ENCODE measurements around the gene STAC3.
"Not testable (repeated sequence)": the region's sequence is repeated elsewhere in the genome, so short reads cannot be mapped to it uniquely, and the experiment has no call there.

The STAC3 gene

DNA sequence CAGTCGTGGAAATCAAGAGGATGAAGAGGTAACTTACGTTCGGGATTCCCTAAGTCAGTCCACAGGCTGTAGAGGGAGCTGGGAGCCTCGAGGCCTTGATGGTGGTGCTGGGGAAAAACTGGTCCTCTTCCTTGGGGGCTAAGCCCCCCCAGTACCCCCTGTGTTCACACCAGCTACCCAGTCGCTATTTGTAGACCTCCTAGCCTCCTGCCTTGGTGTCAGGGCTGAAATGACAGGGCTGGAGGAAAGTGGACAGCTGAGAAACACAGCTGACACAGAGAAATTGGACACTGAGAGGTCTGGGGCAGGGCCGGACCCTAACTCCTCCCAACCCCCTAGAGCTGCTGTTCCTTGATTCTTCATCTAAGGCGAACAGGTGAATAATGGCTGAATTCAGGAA is at the start of gene STAC3:
STAC3 (minus strand) TSS at position 232 of the 400 bp plus-strand sequence. CDS start 1,551 bp downstream, outside the sequence.
- DNase-seq (ENCODE audit: low spot score), result no peak

DNA sequence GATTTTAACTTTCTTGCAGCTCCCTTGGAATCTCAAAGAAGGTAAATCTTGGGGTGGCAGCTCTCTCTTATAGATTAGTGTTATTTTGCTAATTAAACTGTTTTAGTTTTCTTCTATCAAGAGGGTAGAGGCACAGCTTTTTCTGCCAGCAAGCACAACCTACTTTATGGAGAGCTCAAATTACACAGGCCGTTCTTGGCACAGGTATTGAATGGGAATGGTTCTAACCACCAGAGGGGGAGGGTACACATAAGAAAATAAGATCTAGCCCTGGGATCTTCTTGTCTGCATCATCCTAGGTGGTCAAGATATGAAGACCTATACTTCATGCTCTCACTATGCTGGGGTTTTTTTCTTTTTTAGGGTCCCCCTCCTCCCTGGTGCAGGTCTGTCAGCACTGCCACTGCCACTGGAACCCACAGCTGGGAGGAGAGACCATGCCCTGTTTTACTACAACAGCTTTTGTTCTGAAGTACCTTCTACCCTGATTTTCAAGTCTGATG is 48.6 kb upstream of the STAC3 start:
- no peak for DNase-seq (ENCODE audit: low spot score)

DNA sequence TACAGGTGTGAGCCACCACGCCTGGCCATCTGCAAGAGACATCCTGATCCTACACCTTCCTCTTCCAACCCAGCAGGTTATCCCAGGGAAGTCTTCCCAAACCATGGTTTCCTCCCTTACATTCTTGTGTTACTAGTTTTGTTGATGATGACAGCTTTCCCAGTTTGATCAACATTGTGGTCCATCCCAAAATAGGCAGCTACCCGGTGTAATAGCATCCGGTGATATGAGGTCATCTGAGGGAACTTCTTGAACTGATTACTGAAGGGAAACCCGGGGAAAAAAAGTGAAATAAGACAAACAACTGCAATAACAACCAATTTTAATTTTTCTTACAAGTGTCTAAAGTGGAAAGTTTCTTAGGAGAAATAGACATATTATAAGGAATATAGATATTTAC is 45.3 kb upstream of the STAC3 start:
- no peak for DNase-seq (ENCODE audit: low spot score)

DNA sequence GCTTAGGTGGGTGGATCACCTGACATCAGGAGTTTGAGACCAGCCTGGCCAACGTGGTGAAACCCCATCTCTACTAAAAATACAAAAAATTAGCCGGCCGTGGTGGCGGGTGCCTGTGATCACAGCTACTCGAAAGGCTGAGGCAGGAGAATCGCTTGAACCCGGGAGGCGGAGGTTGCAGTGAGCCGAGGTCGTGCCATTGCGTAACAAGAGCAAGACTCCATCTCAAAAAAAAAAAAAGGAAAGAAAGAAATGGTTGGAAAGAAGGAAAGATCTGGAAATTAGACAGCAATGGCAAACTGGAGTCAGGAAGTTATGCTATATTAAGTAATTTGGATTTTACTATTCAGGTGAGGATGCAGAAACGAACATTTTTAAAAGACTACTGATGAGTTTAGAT is 31.1 kb upstream of the STAC3 start:
- not testable (repeated sequence) for DNase-seq (ENCODE audit: low spot score)

DNA sequence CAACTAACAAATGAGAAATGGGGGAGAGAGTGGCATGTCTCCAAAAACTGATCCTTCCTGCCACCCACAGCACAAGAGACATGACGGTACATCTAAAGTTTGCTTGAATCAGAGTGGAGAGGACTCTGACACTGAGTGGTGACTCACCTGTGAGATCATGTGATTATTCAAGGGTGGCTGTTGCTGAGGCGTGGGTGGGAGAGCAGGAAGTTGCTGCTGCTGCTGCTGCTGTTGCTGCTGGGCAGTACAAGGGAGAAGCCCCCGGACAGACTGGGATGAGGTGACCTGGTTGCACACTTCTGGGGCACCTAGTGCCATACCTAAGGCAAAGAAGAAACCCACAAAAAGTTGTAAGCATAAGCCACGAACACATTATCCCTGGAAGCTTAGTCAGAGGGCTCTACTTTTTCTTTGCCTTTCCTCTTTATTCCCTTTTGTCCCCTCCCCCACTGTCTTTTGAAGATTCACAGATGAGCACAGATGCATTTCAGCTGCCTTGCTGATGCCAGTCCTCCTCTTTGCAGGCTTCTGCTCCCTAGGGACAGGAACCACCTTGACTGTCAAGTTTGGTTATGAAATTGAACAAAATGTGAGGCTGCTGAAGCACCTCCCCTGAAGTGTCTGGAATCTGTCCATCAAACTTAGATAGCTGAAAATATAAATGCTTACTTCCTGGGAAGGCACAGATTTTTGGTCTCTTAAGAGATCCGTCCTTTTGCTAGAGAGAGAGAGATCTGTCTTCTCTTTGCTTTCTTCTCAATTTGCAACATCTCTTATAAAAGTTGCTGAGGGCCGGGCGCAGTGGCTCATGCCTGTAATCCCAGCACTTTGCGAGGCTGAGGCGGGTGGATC is 29.4 kb upstream of the STAC3 start:
- peak; percentile 98 for DNase-seq (ENCODE audit: low spot score)

DNA sequence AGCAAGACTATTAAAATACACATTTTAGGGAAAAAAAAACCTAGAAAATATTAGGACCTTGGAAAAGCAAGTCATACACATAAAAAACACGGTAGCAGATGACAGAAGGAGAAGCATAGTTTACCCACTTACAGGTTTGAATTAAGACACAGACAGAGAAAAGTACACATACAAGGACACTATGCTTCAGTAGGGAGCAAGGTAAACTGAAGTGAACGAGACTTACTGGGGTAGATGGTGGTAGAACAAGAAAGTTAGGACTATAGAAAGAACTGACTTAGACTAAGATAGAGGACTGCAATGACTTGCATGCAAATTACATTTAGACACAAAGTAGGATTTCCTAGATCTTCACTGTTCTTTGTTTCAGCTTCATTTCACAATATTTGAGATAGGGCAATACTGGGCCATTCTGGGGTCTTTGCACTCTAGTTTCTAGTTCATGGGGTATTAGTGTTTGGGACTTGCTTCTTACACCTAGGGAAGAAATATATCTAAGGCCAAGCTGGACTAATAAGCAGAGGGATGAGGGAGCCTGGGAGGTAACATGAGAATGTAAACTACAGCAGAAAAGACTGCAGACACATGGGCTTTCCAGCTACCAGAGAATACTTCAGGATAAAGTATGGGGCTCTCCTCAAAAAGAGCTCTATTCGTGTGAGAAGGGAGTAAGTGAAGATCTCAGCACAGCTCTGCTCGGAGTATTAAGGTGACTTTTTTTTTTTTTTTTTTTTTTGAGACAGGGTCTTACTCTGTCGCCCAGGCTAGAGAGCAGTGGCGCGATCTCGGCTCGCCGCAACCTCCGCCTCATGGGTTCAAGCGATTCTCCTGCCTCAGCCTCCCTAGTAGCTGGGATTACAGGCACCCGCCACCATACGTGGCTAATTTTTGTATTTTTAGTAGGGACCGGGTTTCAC is 27.7 kb upstream of the STAC3 start:
- no peak for DNase-seq (ENCODE audit: low spot score)

DNA sequence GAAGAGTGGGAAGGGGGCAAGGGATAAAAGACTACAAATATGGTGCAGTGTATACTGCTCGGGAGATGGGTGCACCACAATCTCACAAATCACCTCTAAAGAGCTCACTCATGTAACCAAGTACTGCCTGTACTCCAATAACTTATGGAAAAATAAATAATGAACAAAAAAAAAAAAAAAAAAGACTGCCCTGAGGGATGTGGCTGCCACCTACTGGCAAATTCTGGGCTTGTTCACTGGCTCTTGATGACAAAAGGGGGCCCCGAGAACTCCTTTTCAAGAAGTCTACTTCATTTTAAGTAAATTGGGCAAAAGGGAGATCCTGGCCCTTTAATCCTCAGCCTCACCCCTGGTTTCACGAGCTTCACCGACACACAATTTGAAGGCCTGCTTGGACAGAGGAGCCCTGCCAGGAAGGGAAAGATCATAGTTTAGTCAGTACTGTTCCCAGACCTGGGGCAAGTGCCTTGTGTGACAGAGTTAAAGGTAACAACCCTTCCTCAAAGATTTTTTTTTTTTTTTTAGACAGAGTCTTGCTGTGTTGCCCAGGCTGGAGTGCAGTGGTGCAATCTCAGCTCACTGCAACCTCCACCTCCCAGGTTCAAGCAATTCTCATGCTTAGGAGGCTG is 26.1 kb upstream of the STAC3 start:
- peak; percentile 60 for DNase-seq (ENCODE audit: low spot score)

DNA sequence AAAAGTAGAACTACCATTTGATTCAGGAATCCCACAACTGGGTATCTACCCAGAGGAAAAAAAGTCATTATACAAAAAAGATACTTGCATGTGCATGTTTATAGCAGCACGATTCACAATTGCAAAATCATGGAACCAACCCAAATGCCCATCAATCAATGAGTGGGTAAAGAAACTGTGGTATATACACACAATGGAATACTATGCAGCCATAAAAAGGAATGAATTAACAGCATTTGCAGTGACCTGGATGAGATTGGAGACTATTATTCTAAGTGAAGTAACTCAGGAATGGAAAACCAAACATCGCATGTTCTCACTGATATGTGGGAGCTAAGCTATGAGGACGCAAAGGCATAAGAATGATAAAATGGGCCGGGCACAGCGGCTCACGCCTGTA is 25.2 kb upstream of the STAC3 start:
- DNase-seq (ENCODE audit: low spot score), result not testable (repeated sequence)

DNA sequence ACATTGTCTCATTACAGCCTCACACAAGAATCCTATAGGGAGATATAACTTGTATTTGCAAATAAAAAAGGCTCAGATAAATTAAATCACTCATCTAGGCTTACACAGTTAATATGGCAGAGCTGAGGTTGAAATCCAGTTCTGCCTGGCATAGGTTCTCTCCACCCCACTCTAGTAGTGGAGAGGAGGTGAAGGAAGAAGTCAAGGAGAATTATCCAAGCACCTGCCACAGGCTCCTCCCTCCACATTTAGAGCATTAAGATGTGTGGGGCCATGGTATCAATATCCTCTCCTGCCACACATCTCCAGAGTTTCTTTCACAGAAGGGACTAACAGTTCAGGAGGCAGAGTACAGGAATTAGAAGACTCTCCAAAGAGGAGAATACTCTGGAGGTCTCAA is 22.5 kb upstream of the STAC3 start:
- no peak for DNase-seq (ENCODE audit: low spot score)

DNA sequence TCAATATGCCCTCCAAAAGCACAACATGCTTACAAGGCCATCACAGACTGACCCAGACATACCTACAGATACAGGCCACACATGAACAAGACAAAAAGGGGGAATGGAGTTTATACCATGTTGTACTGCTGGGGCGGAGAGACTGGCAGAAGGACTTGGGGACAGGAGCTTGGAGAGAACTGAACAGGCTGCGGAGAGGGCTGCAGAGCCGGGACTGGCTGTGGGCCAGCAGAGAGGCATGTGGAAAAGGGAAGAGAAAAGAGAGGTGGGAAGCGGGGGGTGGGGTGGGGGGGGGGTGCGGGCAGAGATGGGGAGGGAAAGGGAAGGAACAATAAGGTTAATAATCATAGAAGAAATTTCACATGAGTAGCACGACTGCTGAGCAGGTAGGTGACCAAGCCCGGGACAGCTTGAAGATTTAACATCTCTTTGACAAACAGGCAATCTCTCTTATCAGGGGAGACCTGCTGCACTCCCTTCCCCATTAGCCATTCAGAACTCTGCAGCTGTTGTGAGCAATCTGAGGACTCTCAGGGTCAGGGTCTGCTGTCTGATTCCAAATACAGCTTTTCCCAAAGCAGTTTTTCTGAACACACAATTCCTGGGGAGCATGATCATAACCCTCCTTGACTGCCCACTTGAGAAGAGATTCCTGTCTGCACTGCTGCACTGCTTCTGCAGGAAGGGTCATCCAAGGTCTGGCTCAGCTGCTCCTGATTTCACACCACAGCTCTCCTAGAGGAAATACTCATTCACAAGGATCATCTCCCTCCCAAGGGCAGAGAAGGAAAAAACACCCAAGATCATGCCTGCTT is 21.6 kb upstream of the STAC3 start:
- DNase-seq (ENCODE audit: low spot score), result no peak

DNA sequence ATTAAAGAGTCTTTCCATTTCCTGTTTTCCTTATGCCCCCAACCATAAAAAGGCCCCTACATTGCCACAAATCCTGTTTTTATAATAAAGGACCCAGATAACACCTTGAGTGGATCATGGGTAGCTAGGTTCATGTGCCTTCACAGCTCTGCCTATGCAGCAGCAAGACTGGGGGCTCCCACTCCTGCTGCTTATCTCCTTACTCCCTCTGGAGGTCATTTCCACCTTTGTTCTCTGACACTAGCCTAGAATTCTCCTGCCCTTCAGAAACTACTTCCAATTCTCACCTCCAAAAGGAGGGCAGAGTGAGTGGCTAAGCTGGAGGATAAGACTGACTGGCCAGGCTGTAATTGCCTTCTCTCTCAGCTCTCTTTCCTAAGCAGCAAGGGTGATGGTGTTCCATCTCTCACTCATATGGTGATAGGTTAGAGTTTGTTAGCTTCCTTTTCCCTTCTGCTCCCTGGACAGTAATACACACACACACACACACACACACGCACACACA is 20.0 kb upstream of the STAC3 start:
- peak; percentile 21 for DNase-seq (ENCODE audit: low spot score)

DNA sequence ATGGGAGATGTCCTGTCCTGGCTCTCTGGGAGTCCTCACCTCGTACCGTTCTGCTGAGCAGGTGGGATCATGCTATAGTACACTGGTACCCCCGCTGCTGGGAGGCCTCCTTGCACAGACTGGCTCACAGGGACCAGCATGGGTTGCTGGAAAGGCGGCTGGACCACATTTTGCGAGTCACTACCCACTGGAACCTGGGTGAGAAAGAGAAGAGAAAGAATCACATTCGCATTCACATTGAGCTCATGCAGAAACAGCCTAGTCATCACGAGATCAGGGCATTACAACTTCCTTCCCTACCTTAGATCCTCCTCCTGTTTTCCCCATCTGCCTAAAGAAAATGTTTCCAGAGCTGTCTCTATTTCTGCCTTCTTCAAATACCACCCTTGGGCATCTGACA is 17.3 kb upstream of the STAC3 start:
- DNase-seq (ENCODE audit: low spot score), result peak; percentile 73

DNA sequence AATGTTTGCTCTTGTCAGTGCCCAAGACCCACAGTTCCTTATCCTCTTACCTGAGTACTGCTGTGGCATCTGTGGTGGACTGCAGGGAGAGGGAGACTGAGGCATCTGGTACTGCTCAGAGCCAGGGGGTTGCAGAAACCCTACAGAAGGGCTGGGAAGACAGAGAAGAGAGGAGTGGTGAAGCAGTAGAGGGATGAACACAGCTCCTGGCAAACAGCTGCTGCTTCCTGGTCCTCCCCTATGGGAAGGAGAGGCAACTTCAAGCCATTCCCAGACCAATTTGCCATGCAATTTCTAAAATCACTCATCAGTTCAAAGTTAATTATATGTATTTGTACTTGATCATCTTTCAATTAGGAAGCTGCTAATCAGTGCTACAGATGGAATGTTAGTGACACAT is 15.7 kb upstream of the STAC3 start:
- no peak for DNase-seq (ENCODE audit: low spot score)

DNA sequence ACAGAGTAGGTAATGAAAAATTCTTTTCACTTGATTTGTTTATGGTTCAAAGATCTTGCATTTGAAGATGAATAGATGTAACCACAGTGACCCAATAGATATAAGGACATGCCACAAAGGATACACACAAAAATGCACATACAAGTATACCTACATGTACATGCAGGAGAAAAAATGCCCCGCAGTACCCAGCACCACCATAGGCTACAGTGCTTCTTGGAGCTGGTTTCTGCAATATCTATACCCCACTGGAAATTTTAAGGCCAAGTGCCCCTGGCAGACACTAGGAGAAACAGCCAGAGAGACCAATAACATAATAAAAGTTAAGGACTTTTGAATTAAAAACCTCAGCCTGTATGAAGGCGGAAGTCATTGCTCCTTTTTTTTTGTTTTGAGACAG is 12.1 kb upstream of the STAC3 start:
- DNase-seq (ENCODE audit: low spot score), result no peak

DNA sequence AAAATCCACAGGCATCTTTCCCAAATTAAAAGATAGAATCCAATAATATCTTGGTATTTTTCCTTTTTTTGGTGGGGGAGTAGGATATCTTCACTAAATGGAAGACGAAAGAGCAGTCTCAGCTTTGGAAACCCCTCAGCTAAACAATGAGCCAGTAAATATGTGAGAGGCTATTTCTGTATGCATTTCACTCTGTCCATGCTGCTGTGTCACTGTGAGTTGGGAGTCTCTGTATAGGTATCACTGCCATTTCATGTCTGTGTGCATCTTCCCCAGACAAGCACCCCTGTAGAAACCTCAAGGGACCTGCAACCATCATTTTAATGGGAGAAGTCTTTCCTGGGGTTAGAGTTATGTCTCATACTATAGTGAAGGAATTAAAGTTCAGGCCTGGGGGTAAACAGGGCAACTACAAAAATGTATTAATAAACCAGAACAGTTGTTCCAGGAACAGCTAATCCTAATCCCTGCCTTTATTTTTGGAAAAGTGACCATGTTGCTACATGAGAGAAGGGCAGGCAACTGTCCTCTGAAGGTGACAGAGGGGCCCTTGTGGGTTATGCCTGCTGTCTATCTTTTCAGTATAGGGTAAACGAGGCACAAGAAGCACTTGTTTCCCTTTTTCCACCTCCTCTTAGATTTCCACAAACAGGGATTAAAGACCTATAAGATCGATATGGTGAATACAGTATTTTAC is 11.3 kb upstream of the STAC3 start:
- DNase-seq (ENCODE audit: low spot score), result no peak

DNA sequence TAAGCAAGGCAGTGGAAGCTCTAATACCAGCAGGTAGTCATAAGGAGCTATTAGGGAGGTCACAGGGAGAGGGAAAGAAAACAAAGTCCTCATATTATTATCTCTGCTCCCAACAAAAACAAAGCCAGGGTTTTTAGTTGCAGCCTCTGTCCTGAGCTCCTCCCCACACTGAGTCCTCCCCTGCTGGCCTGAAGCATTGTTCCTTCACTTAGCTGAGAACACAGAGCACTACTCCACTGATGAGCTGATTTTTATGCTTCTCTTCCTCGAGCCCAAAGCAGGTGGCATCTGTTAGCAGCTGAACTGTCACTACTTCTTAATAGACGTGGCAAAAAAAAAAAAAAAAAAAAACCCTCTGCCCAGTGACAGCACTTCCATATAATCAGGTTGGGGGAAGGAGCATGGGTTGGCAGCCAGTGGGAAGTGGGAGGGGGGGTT is 10.5 kb upstream of the STAC3 start:
- DNase-seq (ENCODE audit: low spot score), result no peak

DNA sequence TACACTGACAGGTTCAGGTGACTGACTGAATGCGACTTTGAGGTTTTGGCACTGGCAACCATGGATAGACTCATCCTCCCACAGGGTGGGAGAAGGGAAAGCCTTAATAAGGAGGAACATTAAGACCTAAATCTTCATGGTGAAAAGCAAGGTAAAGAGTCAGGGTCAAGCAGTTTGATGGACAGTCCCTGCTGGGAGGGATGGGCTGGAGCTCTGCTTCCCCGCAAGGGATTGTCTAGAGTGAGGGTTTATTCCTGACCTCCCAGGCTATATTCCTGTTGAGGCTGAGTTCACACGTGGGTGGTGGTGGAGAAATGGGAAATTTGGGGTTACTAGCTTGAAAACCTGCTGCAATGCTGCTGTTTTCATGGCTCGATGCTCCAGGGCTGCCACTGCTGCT is 9.4 kb upstream of the STAC3 start:
- no peak for DNase-seq (ENCODE audit: low spot score)

DNA sequence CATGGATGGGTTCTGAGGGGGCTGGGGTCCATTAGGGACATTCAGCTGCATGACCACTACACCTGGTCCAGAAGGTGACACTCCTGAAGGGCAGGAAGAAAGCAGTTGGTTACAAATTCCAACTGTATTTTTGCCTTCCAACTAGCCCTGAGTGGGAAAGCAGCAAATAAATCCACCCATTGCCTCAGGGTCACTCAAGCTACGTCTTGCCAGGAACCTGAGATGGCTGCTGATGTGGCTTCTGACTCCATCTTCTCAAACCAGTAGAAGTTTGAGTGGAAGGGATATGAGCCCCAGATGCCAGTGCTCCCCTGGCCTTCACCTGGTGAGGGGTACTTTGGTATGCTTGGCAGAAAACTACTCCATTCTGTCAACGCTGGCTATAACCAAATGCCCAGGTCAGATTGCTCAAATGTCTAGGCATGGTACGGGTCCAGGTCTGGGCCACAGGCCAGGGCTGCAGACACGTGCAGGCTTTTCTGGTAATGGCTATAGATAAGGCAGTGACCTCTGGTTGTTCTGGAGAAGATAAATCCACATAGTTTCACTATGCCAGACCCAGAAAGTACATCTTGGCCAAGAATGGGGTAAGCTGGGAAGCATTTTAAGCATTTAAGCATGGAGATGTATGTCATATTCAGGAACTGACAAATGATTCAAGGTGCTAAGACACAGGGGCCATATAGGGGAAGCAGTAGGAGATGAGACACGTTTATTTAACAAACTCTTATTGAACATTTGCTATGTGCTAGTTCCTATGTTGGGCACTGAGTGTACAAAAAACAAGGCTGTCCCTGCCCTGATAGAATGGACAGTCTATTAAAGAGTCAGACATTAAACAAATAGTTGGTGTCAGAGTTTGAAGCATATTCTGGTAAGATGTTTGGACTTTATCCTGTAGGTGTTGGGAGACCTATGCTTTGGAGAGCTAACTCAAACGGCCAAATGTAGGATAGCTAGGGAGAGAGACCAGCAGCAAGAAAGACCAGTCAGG is 8.3 kb upstream of the STAC3 start:
- no peak for DNase-seq (ENCODE audit: low spot score)

DNA sequence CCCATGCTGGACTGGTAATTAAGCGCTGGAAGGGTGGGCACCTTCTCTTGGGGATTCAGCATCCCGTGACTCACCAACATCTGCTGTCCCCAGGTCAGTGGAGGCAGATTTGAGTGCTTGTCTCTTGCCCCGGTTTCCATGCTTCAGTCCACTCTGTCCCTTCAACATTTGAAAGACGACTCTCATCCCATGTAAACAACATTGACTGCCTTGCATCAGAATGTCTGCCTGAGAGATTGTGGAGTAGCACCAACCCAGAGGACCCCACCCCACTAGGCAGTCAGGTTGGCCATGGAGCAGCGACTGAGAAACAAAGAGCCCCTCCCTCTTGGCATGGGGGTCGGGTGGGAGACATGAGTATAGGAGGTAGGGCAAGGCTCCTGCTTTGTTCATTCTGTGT is 4.9 kb upstream of the STAC3 start:
- no peak for DNase-seq (ENCODE audit: low spot score)
